ENCODE measurements around the gene PRPS1. TPM values are rescaled to one million over a fixed set of nuclear protein-coding genes. Genes with fewer than 3 reads are reported as not detected.

Gene PRPS1
- total RNA-seq (2021): 90.5 and 91.3 TPM in 2 replicates
- long read RNA-seq, transcript PRPS1-204 (7 exons, 2,152 nt): major isoform, 155 of 160 reads
- long read RNA-seq, partial matches to known transcripts: 4 of 160 reads
- long read RNA-seq, other reads (novel, unspliced or antisense): 1 of 160 reads

DNA sequence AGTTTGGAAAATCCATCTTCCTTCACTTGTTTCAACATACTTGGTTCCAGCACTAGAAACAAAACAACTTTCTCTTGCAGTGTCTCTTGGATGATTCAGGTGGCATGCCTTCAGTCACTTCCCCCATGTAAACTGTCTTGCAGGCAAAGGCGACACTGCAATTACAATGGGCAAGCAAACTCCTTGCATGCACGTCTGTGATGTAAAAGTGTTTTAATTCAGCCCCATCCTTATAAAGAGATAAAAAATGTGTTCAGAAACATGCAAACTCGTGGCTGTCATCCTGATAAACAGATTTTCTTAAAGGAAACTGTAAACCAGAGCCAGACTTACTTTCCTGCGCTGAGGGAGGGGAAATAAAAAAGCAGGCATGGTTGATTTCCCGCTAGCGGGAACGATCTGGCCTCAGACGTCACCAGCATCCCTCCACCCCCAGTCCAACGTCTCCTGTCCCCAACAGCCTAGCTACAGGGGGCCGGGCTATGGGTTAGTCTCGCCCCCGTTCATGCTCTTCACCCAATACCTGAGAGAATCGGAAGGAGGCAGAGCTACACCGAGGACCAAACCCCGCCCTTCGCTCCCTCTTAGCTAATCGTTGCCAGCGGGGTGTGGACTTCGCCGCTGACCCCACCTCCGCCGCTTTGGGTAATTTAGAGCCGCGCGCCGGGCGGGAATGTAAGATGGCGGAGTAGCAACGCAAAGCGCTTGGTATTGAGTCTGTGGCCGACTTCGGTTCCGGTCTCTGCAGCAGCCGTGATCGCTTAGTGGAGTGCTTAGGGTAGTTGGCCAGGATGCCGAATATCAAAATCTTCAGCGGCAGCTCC lies at the start of gene PRPS1:
TSS of gene PRPS1 (plus strand) at position 673 of the 824 bp plus-strand sequence. CDS start at position 792, 119 bp downstream.
- no CpG with 5 or more reads among the region's 37 CpGs for WGBS (ENCODE audit: extremely low coverage, insufficient read length, low lambda C conversion rate)
- H3K27me3 ChIP-seq (ENCODE audit: insufficient read depth, low read length): no peaks in the 10 kb centered on the region
- Mint-ChIP-seq H3K4me3 (peak within 1 kb of the TSS; percentile 92 to 99), H3K27ac (peak within 1 kb of the TSS; percentile 58 to 98 (median 98); a peak in 6 of 7 replicates), H3K4me1 (peaks cover 16 to 17% of the 10 kb centered on the region in 2 experiments), H3K27me3 (ENCODE audit: low read depth) (peaks cover 1% of the 10 kb centered on the region; the same call in 1 of the 2 replicates), H3K9me3 (peaks cover 8 to 50% of the 10 kb centered on the region in 2 experiments), H3K36me3 (ENCODE audit: insufficient read depth in 1 of 3, low read depth in 3 of 3) (peaks cover 12 to 14% (median 13%) of the 10 kb centered on the region in 3 experiments; a peak in 5 of 7 replicates)
- H4K8ac ChIP-seq (replicated peaks; ENCODE audit: insufficient read length, low read depth, low read length): peak within 1 kb of the TSS; percentile 48
- H2BK12ac ChIP-seq (ENCODE audit: insufficient read length, low read depth, low read length): peak within 1 kb of the TSS; percentile 87
- peak within 1 kb of the TSS; percentile 19 for H2AK5ac ChIP-seq (ENCODE audit: insufficient read length, low read length)
- H4K91ac ChIP-seq (ENCODE audit: insufficient read length, low read depth, low read length): peak within 1 kb of the TSS; percentile 92
- peak within 1 kb of the TSS; percentile 98 for H4K5ac ChIP-seq (ENCODE audit: insufficient read length, low read depth, low read length)
- H3K9ac ChIP-seq (ENCODE audit: extremely low read depth, insufficient read length, low read length): peak within 1 kb of the TSS; percentile 97
- H3T11ph ChIP-seq (ENCODE audit: low read length): peak within 1 kb of the TSS; percentile 70
- no peak within 1 kb of the TSS for H2BK120ac ChIP-seq (ENCODE audit: low read depth, low read length, poor library complexity, severe bottlenecking)
- peaks cover 33% of the 10 kb centered on the region; the same call in 1 of the 2 replicates for H3K79me2 ChIP-seq (ENCODE audit: insufficient read depth, low read length)
- H2BK20ac ChIP-seq (ENCODE audit: low read depth, low read length, poor library complexity, severe bottlenecking): no peak within 1 kb of the TSS
- TF ChIP-seq, protein P1, sequence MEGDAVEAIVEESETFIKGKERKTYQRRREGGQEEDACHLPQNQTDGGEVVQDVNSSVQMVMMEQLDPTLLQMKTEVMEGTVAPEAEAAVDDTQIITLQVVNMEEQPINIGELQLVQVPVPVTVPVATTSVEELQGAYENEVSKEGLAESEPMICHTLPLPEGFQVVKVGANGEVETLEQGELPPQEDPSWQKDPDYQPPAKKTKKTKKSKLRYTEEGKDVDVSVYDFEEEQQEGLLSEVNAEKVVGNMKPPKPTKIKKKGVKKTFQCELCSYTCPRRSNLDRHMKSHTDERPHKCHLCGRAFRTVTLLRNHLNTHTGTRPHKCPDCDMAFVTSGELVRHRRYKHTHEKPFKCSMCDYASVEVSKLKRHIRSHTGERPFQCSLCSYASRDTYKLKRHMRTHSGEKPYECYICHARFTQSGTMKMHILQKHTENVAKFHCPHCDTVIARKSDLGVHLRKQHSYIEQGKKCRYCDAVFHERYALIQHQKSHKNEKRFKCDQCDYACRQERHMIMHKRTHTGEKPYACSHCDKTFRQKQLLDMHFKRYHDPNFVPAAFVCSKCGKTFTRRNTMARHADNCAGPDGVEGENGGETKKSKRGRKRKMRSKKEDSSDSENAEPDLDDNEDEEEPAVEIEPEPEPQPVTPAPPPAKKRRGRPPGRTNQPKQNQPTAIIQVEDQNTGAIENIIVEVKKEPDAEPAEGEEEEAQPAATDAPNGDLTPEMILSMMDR (conservative IDR thresholded peaks at IDR 0.05): no peak
- no peaks in the 10 kb centered on the region; the same call in 1 of the 2 replicates for H3K4me1 ChIP-seq (ENCODE audit: insufficient read depth, low read length)
- H3K4ac ChIP-seq (ENCODE audit: low read depth, low read length): no peak within 1 kb of the TSS; the same call in 1 of the 2 replicates
- peak within 1 kb of the TSS; percentile 96 for H3K56ac ChIP-seq (ENCODE audit: insufficient read length, low read depth, low read length)
- peaks cover 5% of the 10 kb centered on the region for H3K23me2 ChIP-seq (ENCODE audit: insufficient read length, low read depth, low read length, poor library complexity, severe bottlenecking)
- H3K18ac ChIP-seq (ENCODE audit: insufficient read length, low read depth, low read length): peak within 1 kb of the TSS; percentile 91
- H3K27ac ChIP-seq (ENCODE audit: insufficient read length, low read depth, low read length): peak within 1 kb of the TSS; percentile 56
- no peak within 1 kb of the TSS for H2BK15ac ChIP-seq (ENCODE audit: low read depth, low read length)
- H3K14ac ChIP-seq (ENCODE audit: insufficient read depth, low read length): peak within 1 kb of the TSS; percentile 96
- no peaks in the 10 kb centered on the region for H3K9me3 ChIP-seq (ENCODE audit: control insufficient read depth, low read depth, low read length)
- no peaks in the 10 kb centered on the region for H4K20me1 ChIP-seq (ENCODE audit: control insufficient read depth, insufficient read depth, insufficient read length)
- H3K23ac ChIP-seq (ENCODE audit: insufficient read length, low read depth, low read length): no peak within 1 kb of the TSS
- peak within 1 kb of the TSS; percentile 83 for H3K4me2 ChIP-seq (ENCODE audit: insufficient read depth, insufficient read length, low read length)
- no peak within 1 kb of the TSS for H2AFZ ChIP-seq (ENCODE audit: low read length)
- H3K79me1 ChIP-seq (ENCODE audit: insufficient read depth, low read depth, low read length, poor library complexity, severe bottlenecking): no peaks in the 10 kb centered on the region
- H2BK5ac ChIP-seq (ENCODE audit: insufficient read length, low read length): peak within 1 kb of the TSS; percentile 81
- DNase-seq: peak; percentile 99

All from H9 (cell line).